ENCODE results near the gene ITGB2.
A peak's percentile ranks its signal among the peaks of the same experiment; 100 is the strongest.
"Not testable (repeated sequence)": the region's sequence is repeated elsewhere in the genome, so short reads cannot be mapped to it uniquely, and the experiment has no call there.

The ITGB2 gene

DNA sequence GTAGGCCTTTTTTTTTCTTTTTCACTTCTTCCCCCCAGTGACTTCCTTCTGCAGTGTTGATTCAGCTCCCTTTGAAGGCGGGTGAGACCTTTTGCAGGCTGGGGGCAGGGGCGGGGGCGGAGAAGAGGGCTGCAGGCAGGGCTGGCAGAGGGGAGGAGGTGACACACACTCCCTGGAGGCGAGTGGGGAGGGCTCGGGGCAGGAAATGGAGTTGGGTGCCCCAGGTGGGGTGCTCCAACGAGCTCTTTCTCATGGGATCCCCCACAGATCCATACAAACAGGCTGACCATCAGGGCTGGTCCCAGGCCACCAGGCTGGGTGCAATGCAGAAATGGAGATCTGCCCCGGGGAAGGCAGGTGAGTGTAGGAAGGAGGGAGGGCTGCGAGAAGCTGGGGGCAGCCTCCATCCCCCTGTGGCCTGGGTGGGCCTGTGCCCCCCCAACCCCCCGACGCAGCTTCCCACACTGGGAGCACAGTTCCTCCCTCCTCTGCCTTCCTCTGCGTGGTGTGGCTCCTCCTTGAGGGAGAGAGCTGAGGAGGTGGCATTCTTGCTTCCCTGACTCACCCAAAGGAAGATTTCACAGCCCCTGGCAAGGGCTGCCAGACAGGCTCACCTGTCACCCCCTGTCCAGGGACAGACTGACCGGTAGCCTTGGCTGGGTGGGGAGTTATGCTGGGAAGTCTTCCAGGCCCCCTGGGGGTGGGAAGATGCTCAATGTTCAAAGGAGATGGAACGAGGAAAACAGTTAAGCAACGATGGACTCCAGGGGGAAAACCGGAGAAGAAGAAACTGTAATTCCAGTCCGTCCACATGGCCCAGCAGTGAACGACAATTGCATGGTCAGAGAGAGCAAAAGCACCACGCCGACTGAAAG lies 7.1 kb upstream of the ITGB2 start:
- DNase-seq (ENCODE audit: low read depth in 1 of 2, low spot score in 1 of 2): peak; percentile 75 to 85

- no peak for DNase-seq (ENCODE audit: low read depth in 1 of 2, low spot score in 1 of 2)
Measured at GRCh38 chr21:44927259-44927586, 6.5 kb upstream of the ITGB2 start.

DNA sequence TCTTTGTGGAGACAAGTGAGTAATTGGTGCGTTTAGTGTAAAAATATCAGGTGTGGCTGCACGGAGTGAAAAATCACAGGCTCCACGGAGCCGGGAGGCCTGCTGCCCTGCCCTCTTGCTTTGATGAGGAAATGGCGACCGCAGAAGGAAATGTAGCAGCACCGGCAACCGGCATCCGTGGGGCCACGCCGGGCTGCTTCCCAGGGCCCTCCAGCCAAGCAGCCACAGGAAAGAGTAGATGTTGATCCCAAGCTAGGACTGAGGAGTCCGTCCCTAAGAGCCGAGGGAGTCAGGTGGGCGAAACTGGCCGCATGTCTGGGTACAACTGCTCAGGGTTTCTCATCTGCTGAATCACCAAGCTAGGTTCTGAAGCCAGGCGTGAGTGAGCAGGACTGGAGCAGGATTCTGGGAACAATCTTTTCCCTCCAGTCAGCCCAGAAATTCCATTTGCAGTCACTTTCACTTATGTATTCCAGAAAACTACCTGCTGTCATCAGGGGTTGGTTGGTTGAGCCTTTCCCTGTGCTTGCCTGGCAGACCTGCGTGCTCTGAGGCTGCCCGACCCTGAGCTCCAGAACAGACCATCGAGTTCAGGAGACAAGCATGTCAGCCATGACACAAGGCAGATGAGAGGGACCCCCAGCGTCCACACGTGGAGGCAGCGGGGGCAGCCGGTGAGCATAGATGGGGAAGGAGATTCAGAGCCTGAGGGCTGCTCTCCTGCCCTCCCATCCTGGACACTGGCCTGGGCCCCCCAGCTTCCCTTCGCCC lies 5.8 kb upstream of the ITGB2 start:
- peak in 1 of 2 donors; percentile 35 for DNase-seq (ENCODE audit: low read depth in 1 of 2, low spot score in 1 of 2)

- DNase-seq (ENCODE audit: low read depth in 1 of 2, low spot score in 1 of 2): no peak
Measured at GRCh38 chr21:44925378-44925755, 4.7 kb upstream of the ITGB2 start.

DNA sequence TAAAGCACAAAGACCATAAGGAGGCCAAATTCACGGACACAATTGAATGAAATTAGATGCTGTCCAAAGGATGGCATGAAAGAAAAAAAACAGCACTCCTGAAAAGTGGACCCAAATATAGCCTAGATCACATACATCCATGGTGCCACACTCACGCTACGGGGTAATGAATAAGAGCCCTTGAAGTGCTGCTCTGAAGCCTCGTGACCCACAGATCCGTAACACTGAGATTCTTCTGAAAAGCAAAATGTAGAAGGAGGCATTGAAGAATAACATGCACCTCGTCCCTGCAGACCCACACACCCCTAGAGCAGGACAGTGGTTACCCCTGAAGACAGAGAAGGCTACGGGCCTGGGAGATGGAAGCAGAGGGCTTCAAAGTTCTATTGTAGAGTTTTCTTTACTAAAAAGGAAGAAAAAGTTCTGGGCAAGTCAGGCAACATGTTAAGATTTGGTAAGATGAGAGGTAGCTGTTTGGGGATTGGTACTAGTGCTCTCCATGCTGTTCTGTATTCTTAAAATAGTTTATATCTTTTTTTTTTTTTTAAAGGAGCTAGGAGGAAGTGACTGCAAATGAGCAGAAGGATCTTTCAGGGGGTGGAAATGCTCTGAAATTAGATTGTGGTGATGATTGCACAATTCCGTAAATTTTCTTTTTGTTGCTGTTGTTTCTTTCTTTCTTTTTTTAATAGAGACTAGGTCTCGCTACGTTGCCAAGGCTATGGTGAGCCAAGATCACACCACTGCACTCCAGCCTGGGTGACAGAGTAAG lies 4.1 kb upstream of the ITGB2 start:
- DNase-seq (ENCODE audit: low read depth in 1 of 2, low spot score in 1 of 2): no peak

GRCh38 chr21:44923480-44924084 lies 2.9 kb upstream of the ITGB2 start:
- no peak for DNase-seq (ENCODE audit: low read depth in 1 of 2, low spot score in 1 of 2)

DNA sequence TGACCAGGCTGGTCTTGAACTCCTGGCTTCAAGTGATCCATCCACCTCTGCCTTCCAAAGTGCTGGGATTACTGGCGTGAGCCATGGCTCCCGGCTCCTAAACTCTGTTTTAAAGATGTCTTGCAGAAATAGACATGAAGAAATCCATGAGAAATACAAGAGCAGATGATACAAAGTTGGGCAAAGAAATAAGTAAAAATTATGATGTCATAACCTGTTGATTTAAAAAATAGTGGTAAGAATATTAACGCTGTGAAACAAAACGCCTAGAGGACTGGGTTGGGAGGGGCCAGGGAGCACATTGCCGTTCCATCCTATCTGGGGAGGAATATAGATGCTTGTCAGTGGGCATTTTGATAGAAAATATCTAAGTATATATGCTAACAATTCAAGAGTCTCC lies 1.2 kb upstream of the ITGB2 start:
- no peak for DNase-seq (ENCODE audit: low read depth in 1 of 2, low spot score in 1 of 2)

GRCh38 chr21:44919913-44920693 lies 596 bp downstream of the ITGB2 start:
- no peak for DNase-seq (ENCODE audit: low read depth in 1 of 2, low spot score in 1 of 2)

- DNase-seq (ENCODE audit: low read depth in 1 of 2, low spot score in 1 of 2): no peak
Measured at GRCh38 chr21:44919111-44919912, 1.4 kb downstream of the ITGB2 start.

GRCh38 chr21:44918581-44919033 lies 2.1 kb downstream of the ITGB2 start:
- DNase-seq (ENCODE audit: low read depth in 1 of 2, low spot score in 1 of 2): no peak

- DNase-seq (ENCODE audit: low read depth in 1 of 2, low spot score in 1 of 2): no peak
Measured at GRCh38 chr21:44918107-44918470, 2.6 kb downstream of the ITGB2 start.

- no peak for DNase-seq (ENCODE audit: low read depth in 1 of 2, low spot score in 1 of 2)
Measured at GRCh38 chr21:44917446-44918106, 3.1 kb downstream of the ITGB2 start.

DNA sequence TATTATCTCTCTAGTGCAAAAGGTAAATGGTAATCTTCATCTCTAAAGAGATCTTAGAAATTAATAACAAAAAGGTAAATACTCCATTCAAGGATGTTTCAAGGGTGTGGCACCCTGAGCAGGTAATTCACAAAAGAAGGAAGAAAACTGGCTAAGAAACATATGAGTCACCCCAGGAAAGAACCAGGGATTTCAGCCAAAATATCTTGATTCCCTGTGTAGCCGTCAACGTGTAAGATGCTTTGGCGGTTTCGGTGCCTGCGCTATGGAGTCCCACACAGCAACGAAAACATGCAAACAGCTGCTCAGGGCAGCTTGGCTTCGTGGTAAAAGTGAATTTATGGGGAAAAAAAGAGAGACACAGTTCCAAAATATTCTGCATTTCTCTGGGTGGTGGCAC lies 3.7 kb downstream of the ITGB2 start:
- no peak for DNase-seq (ENCODE audit: low read depth in 1 of 2, low spot score in 1 of 2)

- DNase-seq (ENCODE audit: low read depth in 1 of 2, low spot score in 1 of 2): peak in 1 of 2 donors; percentile 32
Measured at GRCh38 chr21:44914176-44914874, 6.4 kb downstream of the ITGB2 start.

DNA sequence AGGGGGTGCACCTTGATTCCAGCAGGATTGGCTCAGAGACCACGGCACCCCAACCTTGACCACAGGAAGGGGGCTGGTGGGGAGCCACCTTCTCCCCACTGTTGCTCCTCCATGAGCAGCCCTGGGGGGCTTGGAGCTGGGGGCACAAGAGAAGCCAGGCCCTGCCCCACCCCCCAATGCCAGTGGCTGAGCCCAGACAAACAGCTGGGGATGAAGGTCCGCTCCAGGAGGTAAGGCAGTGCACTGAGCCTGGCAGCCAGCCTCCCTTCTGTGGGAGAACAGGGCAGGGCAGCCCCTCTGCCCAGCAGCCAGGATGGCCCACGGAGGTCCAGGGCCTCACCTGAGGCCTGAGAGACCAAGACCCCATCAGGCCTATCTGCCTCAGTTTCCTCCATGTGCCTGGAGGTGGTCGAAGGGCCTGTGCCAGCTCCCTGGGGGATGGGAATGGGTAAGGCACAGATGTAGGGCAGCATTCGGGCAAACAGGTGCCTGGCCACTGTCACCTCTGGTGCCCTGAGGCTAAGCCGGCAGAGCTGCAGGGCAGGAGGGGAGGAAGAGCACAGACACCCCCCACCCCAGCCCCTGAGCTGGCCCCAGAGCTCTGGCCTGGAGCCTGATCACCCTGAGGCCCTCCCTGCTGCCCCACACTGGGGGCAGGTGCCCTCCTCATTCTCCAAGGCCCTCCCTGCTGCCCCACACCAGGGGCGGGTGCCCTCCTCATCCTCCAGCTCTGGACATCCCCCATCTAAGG lies 7.1 kb downstream of the ITGB2 start:
- no peak for DNase-seq (ENCODE audit: low read depth in 1 of 2, low spot score in 1 of 2)

GRCh38 chr21:44912506-44913412 lies 7.9 kb downstream of the ITGB2 start:
- DNase-seq (ENCODE audit: low read depth in 1 of 2, low spot score in 1 of 2): not testable (repeated sequence)

GRCh38 chr21:44912158-44912473 lies 8.6 kb downstream of the ITGB2 start:
- DNase-seq (ENCODE audit: low read depth in 1 of 2, low spot score in 1 of 2): no peak

Measured in stimulated activated CD4-positive, alpha-beta T cell treated with anti-CD3 and anti-CD28 coated beads, Interleukin-15, amount 100 ng/mL, for 1 hour (primary cell).